AG09319 (cell line): ENCODE data around the gene DRC3.
"Not testable (repeated sequence)": the region's sequence is repeated elsewhere in the genome, so short reads cannot be mapped to it uniquely, and the experiment has no call there.

ENCODE experiments used
- DNase-seq: peaks from one replicate; pipeline ENCODE4 v3.0.0-alpha.2; 2010; ENCODE audit warnings: low read depth; ENCODE audit errors: extremely low read depth
- TF ChIP-seq, protein P1 (sequence below): IDR thresholded peaks from 2 replicates; pipeline ENCODE4 v1.5.1; 2011; ENCODE audit warnings: low read depth, mild to moderate bottlenecking, inconsistent platforms, low read length, moderate library complexity

Gene DRC3

DNA sequence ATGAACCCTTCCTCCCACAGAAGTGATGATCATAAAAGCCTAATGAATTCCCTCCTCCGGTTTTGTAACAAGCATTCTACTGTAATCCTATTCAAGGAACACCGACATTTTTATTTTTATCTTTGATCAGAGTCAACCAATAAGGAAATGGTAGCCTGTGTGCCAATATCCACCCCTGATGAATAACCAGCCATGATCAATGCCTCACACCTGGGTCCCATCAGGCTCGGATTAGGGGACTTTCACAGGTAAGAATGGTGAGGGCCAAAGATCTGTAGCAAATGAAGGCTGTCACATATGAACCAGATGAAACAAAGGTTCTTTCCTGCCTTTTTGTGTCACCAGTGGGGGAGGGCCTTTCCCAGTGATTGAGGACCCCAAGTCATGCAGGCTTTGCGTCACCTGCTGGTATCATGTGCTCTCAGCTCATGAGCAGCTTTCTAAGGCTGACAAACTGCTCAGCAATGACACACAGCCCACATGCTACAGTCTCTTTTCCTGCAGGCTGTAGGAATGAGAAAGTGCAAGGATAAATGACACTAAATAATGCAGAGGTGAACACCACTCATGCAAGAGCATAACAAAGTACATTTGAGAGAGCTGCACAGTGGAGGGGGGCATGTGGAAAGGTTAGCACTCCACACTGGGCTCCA lies 35.3 kb upstream of the DRC3 start:
- TF ChIP-seq, protein P1, sequence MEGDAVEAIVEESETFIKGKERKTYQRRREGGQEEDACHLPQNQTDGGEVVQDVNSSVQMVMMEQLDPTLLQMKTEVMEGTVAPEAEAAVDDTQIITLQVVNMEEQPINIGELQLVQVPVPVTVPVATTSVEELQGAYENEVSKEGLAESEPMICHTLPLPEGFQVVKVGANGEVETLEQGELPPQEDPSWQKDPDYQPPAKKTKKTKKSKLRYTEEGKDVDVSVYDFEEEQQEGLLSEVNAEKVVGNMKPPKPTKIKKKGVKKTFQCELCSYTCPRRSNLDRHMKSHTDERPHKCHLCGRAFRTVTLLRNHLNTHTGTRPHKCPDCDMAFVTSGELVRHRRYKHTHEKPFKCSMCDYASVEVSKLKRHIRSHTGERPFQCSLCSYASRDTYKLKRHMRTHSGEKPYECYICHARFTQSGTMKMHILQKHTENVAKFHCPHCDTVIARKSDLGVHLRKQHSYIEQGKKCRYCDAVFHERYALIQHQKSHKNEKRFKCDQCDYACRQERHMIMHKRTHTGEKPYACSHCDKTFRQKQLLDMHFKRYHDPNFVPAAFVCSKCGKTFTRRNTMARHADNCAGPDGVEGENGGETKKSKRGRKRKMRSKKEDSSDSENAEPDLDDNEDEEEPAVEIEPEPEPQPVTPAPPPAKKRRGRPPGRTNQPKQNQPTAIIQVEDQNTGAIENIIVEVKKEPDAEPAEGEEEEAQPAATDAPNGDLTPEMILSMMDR: no peak
- DNase-seq: no peak

DNA sequence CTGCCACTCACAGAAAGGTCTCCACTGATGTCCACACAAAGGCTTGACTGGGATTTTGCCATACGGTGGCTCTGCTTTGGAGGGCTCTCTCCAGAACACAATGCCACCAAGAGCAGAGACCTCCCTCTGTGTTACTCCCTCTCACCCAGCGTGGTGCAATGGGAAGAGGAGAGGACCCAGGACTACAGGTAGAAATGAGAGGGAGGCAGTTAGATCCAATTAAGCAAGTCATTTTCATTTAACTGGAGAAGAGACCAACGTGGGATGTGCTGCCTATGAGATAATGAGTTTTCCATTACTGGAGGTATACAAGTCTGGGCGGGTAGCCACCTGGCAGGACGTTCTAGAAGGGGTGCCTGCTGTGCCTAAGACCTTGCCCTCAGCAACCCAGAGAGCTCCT lies 34.7 kb upstream of the DRC3 start:
- TF ChIP-seq, protein P1: no peak
- no peak for DNase-seq

DNA sequence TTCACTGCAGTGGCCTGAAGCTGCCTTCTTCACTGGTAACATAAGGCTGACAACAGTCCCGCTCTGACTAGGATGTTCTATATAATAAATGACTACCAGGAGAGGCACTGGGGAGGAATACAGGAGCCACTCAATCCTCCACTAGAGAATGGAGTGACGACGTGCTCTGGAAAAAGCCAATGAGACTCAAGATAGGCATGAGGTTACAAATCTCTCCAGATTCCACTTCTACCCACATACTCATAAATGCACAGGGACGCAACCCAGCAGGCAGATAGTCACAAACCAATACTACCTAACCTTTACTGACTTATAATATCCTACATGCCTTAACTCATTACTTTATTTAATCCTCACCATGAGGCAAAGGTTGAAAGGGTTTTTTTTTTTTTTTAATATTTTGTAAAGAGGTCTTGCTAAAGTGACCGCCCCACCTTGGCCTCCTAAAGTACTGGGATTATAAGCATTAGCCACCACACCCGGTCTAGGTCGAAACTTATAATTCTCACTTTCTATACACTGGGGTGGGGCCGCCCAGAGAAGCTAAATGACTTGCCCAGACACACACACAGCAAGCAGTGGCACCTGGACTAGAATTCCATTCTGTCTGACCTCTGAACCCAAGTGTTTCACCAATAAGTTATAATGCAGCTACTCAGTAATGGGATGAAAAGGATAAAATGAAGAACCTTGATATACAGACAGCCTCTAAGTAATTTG lies 34.1 kb upstream of the DRC3 start:
- TF ChIP-seq, protein P1: no peak
- no peak for DNase-seq

DNA sequence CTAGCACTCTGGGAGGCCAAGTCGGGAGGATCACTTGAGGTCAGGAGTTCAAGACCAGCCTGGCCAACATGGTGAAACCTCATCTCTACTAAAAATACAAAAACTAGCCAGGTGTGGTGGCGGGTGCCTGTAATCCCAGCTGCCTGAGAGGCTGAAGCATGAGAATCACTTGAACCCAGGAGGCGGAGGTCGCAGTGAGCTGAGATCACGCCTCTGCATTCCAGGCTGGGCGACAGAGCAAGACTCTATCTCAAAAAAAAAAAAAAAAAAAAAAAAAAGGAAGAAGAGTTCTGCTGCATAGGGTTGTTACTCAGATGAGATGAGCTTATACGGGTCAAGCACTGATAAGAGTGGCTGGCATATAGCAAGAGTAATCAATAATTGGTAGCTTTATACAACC lies 32.7 kb upstream of the DRC3 start:
- DNase-seq: not testable (repeated sequence)

DNA sequence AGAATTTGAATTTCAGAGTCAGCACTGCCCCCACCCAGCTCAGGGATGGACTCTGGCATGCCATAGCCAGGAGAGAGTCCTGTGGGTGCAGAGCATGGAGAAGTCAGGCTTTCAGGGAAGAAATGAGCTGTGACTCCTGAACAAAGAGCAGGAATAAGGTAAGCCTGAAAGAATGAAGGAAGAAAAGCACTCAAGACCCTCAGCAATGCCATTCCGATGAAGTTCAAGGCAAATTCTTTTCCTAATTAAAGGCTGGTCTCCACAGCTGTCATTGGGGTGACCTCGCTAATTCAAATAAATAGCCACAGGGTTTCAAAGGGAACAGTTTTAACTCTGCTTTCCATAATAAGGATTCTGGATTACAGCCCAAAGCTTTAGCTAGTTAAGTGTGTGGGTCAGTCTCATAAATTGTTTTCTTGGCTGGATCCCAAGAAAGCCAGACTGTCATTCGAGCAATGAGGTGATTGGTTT lies 32.2 kb upstream of the DRC3 start:
- TF ChIP-seq, protein P1: no peak
- no peak for DNase-seq

DNA sequence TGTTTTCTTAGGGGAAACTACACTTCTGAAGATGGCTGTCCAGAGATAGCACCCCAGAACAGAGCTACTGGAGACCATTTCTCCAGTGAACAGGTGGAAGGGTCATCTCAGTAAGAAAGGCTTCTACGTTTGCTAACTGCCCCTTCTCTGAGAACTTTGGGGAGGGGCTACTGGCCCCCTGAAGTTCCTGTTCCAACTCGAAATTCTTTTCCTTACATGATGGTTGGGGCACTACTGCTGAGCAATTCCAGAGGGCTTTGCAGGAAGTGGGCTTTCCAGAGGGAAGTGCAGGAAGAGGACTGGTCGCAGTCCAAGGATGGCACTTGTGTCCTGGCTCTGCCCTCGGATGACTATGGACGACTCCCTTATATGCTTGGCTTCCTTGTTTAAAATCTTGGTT lies 31.6 kb upstream of the DRC3 start:
- TF ChIP-seq, protein P1: no peak
- no peak for DNase-seq

DNA sequence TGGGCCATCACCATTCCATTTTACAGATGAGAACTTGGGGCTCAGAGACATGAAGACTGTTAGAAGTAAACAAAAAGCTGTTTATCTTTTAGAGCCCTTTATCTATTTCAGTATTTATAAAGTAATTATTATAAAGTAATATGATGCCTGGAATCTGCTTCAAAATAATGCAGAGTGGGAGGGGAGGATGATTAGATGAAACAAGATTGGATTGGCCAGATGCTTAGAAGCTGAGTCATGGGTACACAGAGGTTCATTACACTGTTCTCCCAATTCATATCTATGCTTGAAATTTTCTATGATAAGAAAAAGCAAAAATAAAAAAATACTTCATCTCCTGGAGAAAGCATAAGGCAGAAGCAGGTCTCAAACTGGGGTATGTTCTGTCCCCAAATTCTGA lies 29.8 kb upstream of the DRC3 start:
- TF ChIP-seq, protein P1: no peak
- no peak for DNase-seq
